GM21825 (cell line): Measurements from ENCODE around the gene GPHN.

Source experiments
- ATAC-seq: cut with Tn5 transposase; IDR thresholded peaks from one replicate; pipeline ENCODE4 v1.9.1; 2021; ENCODE audit warnings: mild to moderate bottlenecking, moderate library complexity; ENCODE audit not compliant: unreplicated experiment

Gene GPHN

DNA sequence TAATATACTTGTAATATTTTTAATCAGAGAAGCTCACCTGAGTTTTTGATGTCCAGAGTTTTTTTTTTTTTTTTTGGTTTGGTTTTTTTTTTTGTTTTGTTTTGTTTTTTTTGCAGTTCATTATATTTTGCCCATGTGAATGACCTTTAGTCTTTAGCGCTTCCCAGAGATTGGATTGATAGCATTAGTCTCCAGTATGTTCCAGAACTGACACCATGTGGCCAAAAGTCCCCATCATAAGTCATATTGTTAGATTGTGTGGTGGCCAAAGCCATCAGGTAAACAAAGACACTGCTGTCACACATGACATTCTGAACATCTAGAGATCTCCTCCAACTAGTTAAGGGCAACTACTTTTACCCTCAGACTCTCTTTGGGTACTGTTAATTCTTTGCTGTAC lies 408.5 kb downstream of the GPHN start:
- ATAC-seq = no peak

DNA sequence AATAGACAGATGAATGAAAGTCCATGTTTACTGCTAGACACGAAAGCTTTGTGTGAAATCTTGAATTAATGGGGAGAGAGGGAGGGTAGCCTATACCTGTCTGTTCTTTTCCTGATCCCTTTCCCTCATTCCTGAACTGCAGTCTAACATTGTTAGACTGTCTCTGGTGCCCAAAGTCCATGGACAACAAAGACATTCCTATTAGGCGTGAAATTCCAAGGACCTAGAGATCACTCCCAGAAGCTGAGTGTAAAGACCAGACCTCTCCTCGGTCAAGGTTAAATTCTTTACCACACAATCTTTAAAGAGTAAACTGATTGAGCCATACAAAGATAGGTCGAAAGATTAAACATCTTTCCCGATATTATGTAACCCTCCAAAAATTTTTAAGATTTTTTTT lies 410.6 kb downstream of the GPHN start:
- no peak for ATAC-seq

DNA sequence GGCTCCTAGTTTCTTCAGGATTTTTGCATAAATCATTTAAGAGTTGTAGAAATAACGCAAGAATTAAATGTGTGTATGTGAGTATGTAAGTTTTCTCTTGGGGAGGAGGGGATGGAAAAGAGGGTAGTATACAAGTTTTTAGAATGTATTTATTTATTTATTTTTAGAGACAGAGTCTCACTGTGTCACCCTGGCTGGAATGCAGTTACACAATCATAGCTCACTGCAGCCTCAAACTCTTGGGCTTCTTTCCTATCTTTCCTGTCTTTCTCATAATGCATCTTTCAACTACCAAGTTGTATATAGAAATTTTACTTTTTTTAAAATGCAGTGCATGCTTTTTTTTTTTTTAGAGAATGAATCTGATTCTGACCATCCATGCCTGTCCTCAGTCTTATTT lies 412.2 kb downstream of the GPHN start:
- no peak for ATAC-seq

DNA sequence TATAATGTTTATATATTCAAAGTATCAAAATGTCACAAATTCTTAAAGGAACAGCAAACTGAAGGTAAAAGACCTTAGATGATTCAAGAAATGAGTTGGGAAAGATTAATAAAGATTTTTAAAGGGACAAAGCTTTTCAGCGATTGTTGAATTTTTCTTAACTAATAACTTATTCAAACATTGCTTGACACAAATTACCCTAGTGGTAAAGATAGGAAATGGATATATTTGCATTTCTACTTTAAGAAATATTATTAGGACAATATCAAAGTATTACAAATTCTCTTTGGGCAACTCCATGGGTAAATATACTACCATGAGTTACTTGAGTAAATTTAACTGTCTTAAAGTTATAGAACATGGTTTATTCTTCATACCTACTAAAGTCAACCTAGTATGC lies 415.3 kb downstream of the GPHN start:
- no peak for ATAC-seq

DNA sequence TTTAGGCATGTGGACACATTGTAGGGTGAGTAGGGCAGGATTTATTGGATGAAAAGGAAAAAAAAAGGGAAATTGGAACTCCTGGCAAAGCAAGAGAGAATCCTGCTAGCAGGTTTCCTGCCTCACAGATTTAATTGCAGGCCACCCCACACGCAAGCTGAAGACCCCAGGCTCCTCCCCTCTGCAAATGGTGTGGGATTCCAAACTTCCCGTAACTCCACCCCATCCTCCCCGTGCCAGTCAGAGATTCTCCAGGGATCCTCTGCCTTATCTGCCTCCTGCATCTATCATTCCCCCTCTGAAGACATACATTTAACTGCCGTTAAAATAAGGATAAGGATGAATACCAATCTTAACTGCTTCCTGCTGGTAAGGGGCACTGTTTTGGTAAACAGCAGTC lies 431.5 kb downstream of the GPHN start:
- ATAC-seq = no peak

DNA sequence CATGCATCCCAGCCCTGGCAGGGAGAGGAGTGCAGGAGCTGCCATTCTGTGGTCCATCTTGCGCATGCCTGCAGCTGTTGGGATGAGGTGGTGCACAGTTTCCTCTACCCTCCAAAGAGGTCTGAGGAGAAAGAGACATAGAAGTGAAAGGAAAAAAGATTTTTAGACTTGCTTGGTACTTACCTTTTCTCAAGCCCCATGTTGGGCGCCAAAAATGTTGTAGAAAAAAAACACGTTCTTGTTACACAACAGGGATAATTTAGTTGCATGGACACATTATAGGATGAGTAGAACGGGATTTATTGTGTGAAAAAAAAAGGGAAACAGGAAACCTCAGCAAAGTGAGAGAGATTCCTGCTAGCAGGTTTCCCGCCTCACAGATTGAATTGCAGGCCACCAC lies 436.9 kb downstream of the GPHN start:
- ATAC-seq = no peak

DNA sequence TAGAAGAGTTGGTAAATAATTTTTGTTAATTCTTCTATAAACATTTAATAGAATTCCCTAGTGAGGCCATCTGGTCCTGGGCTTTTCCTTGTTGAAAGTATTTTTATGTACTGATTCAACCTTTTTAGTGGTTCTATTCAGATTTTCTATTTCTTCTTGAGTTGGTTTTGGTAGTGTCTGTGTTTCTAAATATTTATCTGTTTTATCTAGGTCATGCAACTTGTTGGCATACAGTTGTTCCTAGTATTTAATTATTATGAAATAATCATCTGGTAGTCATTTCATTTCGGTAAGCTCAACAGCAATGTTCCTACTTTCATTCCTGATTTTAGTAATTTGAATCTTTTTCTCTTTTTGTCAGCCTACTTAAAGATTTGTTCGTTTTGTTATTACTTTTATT lies 447.2 kb downstream of the GPHN start:
- ATAC-seq = no peak

DNA sequence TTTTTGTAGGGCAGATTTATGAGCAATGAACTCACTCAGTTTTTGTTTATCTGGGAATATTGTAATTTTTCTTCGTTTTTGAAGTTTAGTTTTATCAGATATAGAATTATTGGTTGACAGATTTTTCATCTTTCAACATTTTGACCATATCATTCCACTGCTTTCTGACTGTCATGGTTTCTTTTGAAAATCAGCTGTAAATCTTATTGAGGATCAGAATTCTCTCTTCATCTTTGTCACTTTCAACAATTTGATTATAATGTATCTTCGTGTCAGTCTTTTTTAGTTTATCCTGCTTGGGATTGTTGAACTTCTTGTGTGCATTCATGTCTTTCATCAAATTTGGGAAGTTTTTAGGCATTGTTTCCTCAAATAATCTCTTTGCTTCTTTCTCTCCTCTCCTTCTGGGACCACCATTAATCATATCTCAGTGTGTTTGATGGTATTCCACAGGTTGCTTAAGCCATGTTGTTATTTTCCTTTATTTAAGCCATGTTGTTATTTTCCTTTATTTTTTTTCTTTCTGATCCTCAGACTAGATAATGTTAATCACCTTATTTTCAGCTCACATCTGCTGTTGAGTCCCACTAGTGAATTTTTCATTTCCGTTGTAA lies 451.6 kb downstream of the GPHN start:
- ATAC-seq = no peak

DNA sequence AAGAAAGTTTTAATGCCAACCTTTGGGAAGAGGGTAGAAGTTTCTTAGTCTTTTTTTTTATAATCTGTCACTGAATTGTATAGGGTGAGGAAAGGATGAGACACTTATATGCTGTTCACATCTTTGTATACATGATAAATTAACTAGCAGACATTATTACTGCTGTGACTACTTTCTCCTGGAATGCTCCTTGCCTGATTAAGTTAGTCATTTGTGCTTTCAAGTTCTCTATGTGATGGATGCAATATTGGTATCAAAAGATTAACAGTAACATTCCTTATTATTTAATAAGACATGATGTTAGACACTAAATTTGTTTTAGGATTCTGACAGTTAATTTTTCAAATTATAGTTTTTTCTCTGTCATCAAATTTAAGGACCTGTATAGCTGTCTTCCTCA lies 457.9 kb downstream of the GPHN start:
- no peak for ATAC-seq

DNA sequence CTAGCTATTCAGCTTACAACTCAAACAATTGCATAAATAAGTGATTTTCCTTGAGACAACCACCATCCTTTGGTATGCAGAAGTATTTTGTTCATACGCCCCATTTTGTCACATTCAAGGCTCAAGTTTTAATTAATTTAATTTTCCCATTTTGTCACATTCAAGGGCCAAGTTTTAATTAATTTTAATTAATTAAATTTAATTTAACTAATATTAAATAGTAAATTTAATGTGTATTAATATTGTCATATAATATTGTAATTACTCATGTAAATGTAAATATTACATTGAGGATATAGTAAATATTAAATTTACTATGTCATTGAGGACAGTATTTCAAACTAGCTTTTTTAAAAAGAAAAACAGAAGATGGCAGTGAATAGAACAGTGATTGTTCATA lies 464.5 kb downstream of the GPHN start:
- ATAC-seq = no peak

DNA sequence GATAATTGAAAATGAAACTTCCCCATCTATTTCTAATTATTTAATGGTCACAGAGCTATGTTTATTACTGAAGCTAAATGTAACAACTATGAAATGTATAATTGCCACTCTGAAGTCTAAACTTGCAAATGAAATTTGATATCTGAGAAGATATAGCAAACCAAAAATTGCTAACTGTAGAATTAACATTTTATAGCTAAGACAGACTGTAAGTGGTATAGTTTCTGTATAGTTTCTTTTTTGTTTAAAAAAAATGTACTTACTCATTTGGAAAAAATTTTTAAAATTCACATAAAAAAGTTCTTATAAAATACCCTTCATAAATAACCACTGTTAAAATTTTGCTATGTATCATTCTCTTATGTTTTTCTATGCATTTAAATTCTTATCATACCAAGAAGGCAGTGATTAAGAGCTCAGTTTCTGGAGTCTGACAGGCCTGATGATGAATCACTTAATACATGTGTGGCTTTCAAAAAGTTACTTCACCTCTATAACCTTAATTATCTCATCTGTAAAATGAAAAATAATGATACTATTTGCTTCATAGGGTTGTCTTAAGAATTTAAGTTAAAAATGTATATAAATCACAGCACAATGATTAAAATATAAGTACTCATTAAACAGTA lies 466.6 kb downstream of the GPHN start:
- no peak for ATAC-seq

DNA sequence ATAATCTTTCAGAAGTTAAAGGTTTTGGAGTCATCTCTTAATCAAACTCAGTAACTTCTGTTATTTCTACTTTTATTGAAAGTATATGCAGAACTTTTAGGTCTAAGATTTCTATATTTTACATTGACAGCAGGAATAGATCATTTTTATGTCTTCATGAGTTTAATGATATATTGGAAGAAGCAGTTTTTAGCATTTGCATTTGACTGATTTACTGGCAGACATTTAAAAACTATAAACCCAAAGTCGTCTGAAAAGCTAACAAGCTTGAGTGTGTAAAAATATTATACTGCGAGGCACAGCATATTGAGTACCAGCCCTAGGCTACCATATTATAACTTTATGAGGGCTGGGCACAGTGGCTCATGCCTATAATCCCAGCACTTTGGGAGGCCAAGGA lies 467.3 kb downstream of the GPHN start:
- no peak for ATAC-seq

DNA sequence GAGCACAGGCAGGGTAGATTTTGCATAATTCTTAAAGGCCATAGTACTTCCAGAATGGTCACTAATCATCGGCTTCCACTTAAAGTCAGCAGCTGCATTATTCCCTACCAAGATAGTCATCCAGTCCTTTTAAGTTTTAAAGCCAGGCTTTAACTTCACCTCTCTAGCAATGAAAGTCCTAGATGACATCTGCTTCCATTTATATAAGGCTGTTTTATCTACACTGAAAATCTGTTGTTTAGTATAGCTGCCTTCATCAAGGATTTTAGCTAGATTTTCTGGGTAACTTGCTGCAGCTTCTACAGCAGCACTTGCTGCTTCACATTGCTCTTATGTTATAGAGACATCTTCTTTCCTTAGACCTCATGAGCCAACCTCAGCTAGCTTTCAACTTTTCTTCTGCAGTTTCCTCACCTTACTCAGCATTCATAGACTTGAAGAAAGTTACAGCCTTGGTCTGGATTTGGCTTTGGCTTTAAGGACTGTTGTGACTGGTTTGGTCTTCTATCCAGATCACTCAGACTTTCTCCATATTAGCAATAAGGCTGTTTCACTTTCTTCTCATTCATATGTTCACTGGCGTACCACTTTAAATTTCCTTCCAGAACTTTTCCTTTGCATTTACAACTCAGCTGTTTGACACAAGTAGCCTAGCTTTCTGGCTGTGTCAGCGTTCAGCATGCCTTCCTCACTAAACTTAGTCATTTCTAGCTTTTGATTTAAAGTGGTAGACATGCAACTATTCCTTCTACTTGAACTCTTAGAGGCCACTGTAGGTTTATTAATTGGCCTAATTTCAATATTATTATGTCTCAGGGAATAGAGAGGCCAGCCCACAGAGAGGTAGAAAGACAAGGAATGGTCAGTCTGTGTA lies 471.4 kb downstream of the GPHN start:
- ATAC-seq = no peak

DNA sequence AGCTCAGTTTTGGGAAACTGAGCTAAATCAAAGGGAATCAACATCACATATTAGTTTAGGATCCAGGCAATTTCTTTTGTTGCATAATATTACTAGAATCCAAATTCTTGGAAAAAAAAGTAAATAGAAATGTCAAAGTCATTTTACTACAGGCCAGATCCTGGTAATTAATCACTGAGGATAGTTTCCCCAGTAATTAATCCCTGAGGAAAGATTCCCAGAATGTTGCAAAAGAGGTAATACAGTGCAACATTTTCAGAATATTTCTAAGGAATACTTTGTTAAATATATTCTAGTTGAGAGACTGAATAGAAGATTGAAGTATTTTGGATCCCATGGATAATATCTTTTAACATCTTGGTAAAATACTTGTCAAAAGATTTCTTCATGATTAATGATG lies 474.3 kb downstream of the GPHN start:
- ATAC-seq = no peak

DNA sequence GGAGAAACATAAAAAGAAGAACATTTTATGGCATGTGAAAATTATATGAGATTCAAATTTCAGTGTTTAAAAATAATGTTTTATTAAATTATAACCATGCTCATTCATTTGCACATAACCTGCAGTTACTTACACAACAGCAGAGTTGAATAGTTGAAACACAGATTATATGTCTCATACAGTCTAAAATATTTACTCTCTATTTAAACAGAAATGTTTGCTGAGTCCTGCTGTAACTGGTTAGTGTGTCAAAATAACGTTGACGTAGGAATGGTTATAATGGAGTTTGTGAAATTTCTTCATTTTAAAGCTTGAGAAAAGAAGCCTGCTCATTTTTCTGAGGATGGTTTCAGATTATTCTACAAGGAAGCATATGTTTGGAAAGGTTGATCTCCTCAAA lies 484.8 kb downstream of the GPHN start:
- no peak for ATAC-seq

DNA sequence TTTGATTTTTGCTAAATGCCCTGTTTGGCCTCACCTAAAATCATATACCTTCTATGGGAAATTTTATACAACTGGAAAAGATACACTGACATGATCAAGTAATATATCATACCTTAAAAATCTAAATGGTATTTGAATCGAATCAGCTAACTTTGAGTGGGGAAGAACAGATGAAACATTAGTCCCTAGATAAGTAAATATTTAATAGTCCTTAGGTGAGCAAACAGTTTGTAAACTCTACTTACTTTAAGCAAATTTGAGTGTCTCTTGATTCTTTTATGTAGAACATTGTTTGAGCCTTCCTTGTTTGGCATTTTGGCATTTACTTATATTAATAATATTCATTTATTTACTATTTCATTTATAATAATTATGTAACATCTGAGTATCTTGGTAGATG lies 485.6 kb downstream of the GPHN start:
- no peak for ATAC-seq

DNA sequence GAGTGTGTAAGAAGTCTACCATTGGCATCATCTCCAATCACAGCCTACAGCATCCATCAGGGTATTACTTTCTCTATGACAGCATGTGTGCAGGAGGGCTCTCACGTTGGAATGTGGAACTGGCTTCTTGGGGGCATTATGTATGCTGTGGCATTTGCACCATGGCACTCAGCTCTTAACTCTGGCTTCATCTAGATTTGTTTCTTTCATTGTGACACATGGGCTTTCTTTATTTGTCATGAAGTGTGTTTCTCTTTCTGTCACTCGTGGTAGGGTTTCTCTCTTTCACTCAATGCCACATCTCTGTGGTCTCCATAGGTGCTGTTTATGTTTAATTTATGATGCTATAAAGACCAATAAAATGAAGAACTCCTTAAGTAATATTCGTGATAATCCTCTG lies 490.1 kb downstream of the GPHN start:
- no peak for ATAC-seq

DNA sequence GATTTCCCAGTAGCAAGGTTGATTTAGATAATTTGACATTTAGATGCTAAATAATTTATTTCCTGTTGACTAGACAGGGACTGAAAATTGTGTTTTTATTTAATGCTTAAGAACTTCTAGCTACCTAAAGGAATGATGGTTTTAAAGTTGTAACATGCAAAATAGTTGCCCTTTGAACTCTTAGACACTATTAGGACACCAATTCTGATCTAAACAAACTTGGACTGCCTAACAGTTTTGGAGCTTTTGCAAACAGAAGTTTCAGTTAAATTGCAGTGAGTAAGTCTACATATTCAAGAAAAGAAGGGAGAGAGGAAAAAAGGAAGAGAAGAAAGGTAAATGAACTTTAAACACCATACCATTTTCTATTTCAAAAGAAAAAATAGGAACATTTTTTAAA lies 492.0 kb downstream of the GPHN start:
- no peak for ATAC-seq

DNA sequence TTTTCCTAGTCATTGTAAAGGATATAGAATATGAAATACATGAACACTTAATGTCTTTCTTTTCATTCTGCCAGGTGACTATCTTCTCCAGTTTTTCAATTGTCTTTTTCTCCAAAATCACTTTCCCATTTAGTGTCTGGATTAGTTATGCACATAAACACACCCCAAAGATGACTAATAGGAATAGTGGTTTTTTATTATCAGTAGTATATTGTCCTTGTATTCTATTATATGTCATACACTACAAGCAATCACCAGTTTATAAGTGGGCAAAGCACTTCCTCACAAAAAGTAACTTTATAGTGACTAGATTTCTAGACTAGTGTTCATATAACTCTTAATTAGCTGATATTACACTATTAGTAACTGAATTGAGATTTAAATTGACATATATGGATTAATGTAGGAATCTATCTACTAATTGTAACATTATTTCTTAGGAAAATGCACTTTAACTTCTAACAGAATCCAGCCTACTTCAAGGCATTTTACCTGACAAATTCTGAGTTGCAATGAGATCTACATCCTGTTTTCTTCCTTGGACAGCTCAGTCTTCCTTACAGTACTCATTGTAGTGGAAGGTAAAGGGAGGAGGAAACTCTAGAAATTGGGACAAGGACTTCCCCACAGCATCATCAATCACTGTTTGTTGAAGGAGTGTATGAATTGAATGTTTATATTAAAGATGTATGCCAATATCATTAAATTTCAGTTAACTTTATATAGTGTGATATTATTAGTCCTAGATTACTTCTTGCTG lies 495.2 kb downstream of the GPHN start:
- no peak for ATAC-seq

DNA sequence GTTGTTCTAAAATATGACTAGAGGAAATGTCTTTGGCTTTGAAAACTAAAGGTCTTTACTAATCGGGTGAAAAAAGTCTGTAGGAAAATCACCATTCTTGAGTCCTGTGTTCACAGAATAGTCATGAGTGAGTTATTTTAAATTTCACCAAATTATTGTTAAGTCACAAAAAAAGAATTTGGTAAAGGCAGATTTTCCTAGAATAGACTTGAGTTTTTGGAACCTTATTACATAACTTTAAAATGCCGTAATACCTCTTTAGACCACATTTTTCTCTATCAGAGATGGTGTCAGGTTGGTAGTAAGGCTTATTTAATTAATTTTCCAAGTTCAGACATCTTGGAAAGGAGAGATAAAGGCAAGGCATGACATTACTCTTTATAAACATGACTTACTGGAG lies 496.6 kb downstream of the GPHN start:
- ATAC-seq = no peak

DNA sequence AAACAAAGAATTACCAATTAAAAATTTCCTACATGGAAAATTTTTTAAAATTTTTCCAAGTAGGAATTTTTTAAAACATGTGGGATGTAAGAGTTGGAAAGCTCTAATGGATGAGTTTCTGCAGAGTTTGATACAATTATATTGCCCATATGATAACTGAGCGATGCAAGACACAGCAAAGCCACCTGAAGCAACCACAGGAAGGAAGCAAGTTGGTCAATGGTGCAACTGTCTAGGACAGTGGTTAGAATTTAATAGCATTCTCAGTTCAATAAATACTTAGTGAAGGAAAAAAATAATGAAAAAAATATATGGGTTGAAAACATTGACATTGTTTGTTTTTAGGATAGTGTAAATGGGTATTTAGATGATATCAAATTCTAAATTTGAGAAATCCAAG lies 502.7 kb downstream of the GPHN start:
- ATAC-seq = no peak

DNA sequence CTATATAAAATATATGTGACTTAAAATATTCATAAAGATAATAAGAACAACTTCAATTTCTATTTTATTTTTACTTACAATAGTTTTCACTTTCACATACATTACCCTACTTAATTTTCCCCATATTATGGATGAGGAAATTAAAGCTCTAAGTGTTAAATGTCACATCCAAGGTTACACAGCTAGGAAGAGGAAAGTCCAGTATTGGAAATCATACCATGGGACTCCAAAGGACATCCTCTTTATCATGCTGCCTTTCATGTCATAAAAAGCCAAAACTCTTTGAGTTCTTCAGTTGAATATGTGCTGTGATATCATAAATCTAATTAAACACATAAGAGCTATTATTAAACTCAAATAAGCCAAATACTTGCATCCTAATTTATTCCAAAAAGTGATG lies 508.9 kb downstream of the GPHN start:
- ATAC-seq = no peak
